Peyer's patch (tissue), 4 donors: Measurements from ENCODE around the gene COL27A1.

Experiments used
- CTCF ChIP-seq, 6 experiments: fragments of 450-650 bp in 4 of 6; fragments of 200-600 bp in 2 of 6; sonication (generic) in 1 of 6; IDR thresholded peaks; one replicate each; pipeline ENCODE4 v1.5.1; 2017 to 2019; ENCODE audit warnings: antibody characterized with exemption in 6 of 6, mild to moderate bottlenecking in 3 of 6, moderate library complexity in 1 of 6
- POLR2A ChIP-seq, 2 donors: fragments of 450-650 bp; IDR thresholded peaks; one replicate each; pipeline ENCODE4 v1.5.1; 2017; ENCODE audit warnings: antibody characterized with exemption in 2 of 2, mild to moderate bottlenecking in 2 of 2, moderate library complexity in 2 of 2

- TF ChIP-seq CTCF (IDR thresholded peaks at IDR 0.05) (no peak), POLR2A (IDR thresholded peaks at IDR 0.05) (no peak)
These were observed 57.5 kb downstream of the COL27A1 start for GRCh38 chr9:114212826-114213225.
